Prostate gland (tissue), 2 donors: ENCODE data around the gene DUSP1. TPM values are rescaled to one million over a fixed set of nuclear protein-coding genes. Genes with fewer than 3 reads are reported as not detected.

Source experiments
- DNase-seq: peaks from one replicate; pipeline ENCODE4 v3.0.0-alpha.2; 2019; ENCODE audit warnings: low spot score
- H3K27ac ChIP-seq, 2 donors: fragments of 200-600 bp; sonication (generic); 2 replicates each; pipeline ENCODE4 v1.5.1; 2017 to 2019
- H3K27me3 ChIP-seq: fragments of 200-600 bp; sonication (generic); replicated peaks from 2 replicates; pipeline ENCODE4 v1.5.1; 2019; ENCODE audit not compliant: insufficient read depth
- H3K36me3 ChIP-seq, 2 donors: fragments of 200-600 bp; sonication (generic); 1 replicate in 1 of 2; 2 replicates in 1 of 2; pipeline versions ENCODE4 v1.5.1 to v1.8.1; 2017 to 2019
- H3K4me1 ChIP-seq: fragments of 200-600 bp; sonication (generic); replicated peaks from 2 replicates; pipeline ENCODE4 v1.5.1; 2019
- H3K4me3 ChIP-seq, 2 donors: fragments of 200-600 bp; sonication (generic); 2 replicates each; pipeline ENCODE4 v1.5.1; 2017 to 2019
- H3K9me3 ChIP-seq: fragments of 200-600 bp; sonication (generic); 2 replicates; pipeline ENCODE4 v1.5.1; 2017
- CTCF ChIP-seq, 4 experiments: fragments of 200-600 bp in 2 of 4; fragments of 450-650 bp in 2 of 4; sonication (generic) in 2 of 4; IDR thresholded peaks; 1 replicate in 3 of 4; 2 replicates in 1 of 4; pipeline ENCODE4 v1.5.1; 2016 to 2019; ENCODE audit warnings: antibody characterized with exemption in 4 of 4, mild to moderate bottlenecking in 2 of 4, moderate library complexity in 2 of 4
- POLR2A ChIP-seq: fragments of 450-650 bp; IDR thresholded peaks from one replicate; pipeline ENCODE4 v1.6.1; 2016; ENCODE audit warnings: antibody characterized with exemption, mild to moderate bottlenecking
- POLR2AphosphoS5 ChIP-seq: sonication (generic); formaldehyde crosslinking; IDR thresholded peaks from one replicate; pipeline ENCODE4 v1.6.1; 2017; ENCODE audit warnings: antibody characterized with exemption
- WGBS: methylation state at CpG from one replicate; pipeline ENCODE4 v1.1.5; 2018; 5-methylcytosine and 5-hydroxymethylcytosine counted together
- intact Hi-C: fragments of 100-400 bp; cut with DNase I; formaldehyde crosslinking; loops from one replicate; pipeline ENCODE4 v1.14.2; 2022
- total RNA-seq, 2 donors: library from RNA; depleted of rRNA; stranded (reverse); fragments of >200 nt; gene quantifications; one replicate each; pipeline ENCODE4 v1.1.0, GENCODE V29; 2016

Gene DUSP1
- total RNA-seq, 2 donors from 2014 or later = 559 to 659 TPM

- Histone ChIP-seq H3K9me3 (no peaks in the 10 kb centered on the region), H3K4me1 (peaks cover 3% of the 10 kb centered on the region), H3K27me3 (no peaks in the 10 kb centered on the region), H3K36me3 (no peaks in the 10 kb centered on the region), H3K27ac (no peak overlapping the region), H3K4me3 (no peak overlapping the region)
- 92% methylated on average over 5 of the region's 5 CpGs for WGBS
- TF ChIP-seq POLR2A (no peak), CTCF (IDR thresholded peaks at IDR 0.05) (no peak), POLR2AphosphoS5 (no peak)
- no peak for DNase-seq
- intact Hi-C loops = no loop called here
Observed at GRCh38 chr5:172725785-172726184, 45.2 kb downstream of the DUSP1 start.

GRCh38 chr5:172725273-172725672 lies 45.7 kb downstream of the DUSP1 start:
- no peak for DNase-seq
- intact Hi-C loops = no loop called here
- Histone ChIP-seq H3K27me3 (no peaks in the 10 kb centered on the region), H3K4me1 (peaks cover 3% of the 10 kb centered on the region), H3K36me3 (no peaks in the 10 kb centered on the region), H3K4me3 (no peak overlapping the region), H3K27ac (no peak overlapping the region), H3K9me3 (no peaks in the 10 kb centered on the region)
- TF ChIP-seq CTCF (IDR thresholded peaks at IDR 0.05) (no peak), POLR2A (no peak), POLR2AphosphoS5 (no peak)
- 92% methylated on average over 10 of the region's 10 CpGs for WGBS

- no peak overlapping the region for H3K27ac ChIP-seq
- no peak overlapping the region for H3K4me3 ChIP-seq
- H3K9me3 ChIP-seq = no peaks in the 10 kb centered on the region
- no peaks in the 10 kb centered on the region for H3K36me3 ChIP-seq
- peaks cover 3% of the 10 kb centered on the region for H3K4me1 ChIP-seq
- WGBS = 64% methylated on average over 22 of the region's 22 CpGs
- intact Hi-C loops = no loop called here
- no peak for DNase-seq
- TF ChIP-seq POLR2A = no peak
- no peak for TF ChIP-seq POLR2AphosphoS5
- no peak for TF ChIP-seq CTCF (IDR thresholded peaks at IDR 0.05)
- no peaks in the 10 kb centered on the region for H3K27me3 ChIP-seq
Observed at GRCh38 chr5:172724242-172725183, 46.5 kb downstream of the DUSP1 start.

- H3K27me3 ChIP-seq = no peaks in the 10 kb centered on the region
- peaks cover 3% of the 10 kb centered on the region for H3K4me1 ChIP-seq
- 57% methylated on average over 2 of the region's 2 CpGs for WGBS
- no peak overlapping the region for H3K27ac ChIP-seq
- H3K4me3 ChIP-seq = no peak overlapping the region
- intact Hi-C loops = no loop called here
- no peak for DNase-seq
- H3K36me3 ChIP-seq = no peaks in the 10 kb centered on the region
- TF ChIP-seq CTCF (IDR thresholded peaks at IDR 0.05) = no peak
- no peak for TF ChIP-seq POLR2AphosphoS5
- TF ChIP-seq POLR2A = no peak
- no peaks in the 10 kb centered on the region for H3K9me3 ChIP-seq
Observed at GRCh38 chr5:172723508-172723907, 47.5 kb downstream of the DUSP1 start.
